Nucleus accumbens (tissue), 56 donors: ENCODE data around the gene MFGE8.
A peak's percentile ranks its signal among the peaks of the same experiment; 100 is the strongest.

Experiments used
- DNase-seq, 56 donors: peaks; one replicate each; lab custom pipeline; 2025; lab: John Stamatoyannopoulos, UW

MFGE8 gene

DNA sequence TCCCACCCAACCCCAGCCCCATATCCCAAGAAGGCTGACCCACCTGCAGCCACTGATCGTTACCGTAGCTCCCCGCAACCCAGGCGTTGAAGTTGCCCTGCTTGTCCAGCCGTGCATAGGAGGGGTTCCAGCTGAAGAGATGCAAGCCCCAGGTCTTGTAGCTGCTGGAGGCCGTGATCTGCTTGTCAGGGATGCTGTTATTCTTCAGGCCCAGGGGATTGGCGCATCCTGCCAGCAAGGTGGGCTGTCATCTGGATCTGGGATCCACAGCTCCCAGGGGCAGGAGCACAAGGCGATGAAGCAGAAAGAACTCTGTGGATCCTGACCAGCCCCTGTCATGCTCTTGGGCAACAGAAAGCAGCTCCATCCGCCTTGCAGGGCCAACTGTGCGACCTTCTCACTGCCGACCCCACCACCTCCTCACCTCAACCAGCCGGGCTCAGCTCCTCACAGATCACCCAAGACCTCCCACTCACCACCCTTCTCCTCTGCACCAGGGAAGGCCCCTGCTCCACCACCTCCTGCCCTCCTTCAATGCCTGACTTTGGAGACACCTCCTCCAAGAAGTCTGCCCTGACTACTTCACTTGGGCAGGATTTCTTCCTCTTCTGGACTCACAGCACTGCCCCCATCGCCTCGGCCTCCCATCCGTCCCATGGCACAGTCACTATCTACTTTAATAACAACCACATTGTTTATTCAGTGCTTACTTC, 11.5 kb downstream of the MFGE8 start:
- no peak for DNase-seq

DNA sequence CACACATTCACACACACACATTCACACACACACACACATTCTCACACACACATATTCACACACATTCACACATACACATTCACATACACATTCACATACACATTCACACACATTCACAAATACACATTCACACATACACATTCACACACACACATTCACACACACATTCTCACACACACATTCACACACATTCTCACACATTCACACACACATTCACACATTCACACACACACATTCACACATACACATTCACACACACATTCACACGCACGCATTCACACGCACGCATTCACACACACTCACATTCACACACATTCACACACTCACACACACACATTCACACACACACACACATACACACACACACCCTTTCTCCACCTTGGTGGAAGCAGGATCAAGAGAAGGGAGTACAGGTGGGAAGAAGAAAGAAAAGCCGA, 12.2 kb downstream of the MFGE8 start:
- DNase-seq = no peak

DNA sequence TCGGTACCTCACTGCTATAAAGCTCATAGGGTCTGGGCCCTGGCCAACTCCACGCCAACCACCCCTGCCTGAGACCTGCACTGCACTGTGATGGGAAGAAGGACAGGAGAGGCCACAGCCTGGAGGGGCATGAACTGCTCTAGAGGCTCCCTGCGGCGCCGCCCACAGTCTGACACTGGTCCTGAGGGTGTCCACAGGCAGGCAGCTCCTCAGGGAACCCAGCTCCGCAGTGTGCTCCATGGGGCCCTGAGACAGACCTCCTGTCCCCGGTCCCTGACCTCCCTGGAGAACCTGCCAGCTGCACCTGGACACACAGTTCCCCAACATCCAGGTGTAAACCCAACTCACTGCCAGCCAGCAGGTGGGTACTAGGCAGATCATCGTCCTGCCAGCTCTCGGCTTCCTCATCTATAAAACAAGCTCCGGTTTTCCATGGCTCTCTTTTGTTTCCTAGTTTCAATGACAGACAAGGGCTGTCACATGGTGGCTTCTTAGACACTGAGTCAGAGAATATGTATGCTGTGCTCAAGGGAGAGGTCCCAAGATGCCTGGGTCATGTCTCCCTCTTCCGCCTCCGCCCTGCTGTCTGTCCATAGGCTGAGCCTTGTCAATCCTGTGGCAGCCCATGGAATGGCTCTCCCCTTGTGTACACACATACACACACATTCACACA, 12.7 kb downstream of the MFGE8 start:
- no peak for DNase-seq

DNA sequence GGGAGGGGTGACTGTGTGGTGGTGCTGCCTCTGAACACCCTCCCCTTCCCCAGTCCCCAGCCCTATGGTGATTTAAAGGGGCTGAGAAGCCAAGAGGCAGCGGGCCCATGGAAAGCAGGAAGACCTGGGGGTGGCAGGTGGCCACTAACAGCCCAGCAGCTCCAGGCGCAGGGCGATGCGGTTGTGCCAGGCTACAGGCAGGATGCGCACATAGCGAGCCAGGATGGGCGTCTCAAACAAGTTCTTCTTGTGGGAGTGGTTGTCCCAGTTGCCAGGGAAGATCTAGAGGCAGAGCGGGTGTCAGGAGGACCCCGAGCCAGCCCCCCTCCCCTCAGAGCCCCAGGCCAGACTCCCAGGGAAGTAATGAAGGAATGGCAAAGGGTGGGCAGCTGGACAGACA, 13.9 kb downstream of the MFGE8 start:
- no peak for DNase-seq

DNA sequence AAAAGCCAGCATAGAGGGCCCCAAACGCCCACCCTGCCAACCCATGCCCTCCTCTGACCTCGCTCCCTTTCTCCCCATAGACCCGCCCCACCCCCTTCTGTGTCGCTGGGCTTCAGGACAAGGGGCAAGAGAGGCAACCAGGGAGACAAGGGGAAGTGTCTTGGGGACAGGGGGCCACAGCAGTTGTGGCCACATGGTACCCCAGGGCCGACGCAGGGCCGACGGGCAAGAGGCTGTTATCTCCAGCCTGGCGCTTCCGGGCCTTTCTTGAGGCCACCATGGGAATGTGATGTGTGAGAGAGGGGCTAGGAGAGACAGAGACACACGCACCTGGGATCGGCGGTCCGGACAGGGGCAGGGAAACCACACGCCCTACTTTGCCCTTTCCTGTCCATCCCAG, 14.4 kb downstream of the MFGE8 start:
- no peak for DNase-seq

DNA sequence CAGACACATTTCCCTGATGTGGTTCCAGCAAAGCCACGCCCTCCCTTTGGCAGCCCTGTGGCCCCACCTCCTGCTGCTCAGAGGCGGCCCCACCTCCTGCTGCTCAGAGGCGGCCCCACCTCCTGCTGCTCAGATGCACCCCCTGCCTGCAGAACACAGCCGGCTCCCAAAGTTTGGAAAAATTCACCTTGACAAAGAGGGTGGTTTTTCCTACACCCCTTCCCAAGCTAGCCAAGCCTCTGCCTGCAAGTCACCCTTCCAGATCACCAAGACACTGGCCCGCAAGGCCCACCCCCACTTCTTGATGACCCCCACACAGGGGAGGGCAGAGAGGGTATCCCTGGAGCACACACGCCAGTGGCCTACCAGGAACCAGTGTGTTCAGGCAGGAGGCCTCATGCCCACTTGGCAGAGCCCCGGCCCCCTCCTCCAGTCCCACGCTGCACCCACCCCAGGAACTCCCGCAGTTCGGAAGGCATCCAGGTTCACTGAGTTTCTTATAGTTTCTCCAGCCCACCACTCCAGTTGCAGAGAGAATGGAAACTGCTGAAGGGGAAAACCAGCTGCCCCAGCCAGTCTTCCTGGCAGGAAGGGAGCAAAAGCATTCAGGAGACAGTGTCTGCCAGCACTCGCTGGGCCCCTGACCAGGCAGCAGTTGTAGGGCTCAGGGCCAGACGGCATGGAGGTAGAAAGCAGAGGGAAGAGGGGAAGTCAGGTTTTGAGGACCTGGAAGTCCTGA, 15.6 kb downstream of the MFGE8 start:
- DNase-seq = peak in 49 of 56 donors; percentile 12 to 90 (median 50)

DNA sequence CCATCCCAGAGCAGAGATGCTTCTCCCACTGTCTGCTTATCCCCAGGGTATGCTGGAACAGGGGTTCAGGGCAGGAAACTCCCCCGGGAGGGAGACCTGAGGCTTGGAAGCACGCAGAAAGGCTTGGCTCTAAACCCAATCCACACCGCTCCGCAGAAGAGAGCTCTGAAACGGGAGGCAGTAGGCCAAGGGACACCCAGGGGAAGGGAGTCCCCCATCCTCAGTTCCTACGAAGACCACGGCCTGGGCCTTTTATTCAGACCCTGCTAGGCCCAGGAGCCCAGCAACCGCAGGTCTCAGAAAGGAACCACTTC, 16.1 kb downstream of the MFGE8 start:
- DNase-seq = no peak

DNA sequence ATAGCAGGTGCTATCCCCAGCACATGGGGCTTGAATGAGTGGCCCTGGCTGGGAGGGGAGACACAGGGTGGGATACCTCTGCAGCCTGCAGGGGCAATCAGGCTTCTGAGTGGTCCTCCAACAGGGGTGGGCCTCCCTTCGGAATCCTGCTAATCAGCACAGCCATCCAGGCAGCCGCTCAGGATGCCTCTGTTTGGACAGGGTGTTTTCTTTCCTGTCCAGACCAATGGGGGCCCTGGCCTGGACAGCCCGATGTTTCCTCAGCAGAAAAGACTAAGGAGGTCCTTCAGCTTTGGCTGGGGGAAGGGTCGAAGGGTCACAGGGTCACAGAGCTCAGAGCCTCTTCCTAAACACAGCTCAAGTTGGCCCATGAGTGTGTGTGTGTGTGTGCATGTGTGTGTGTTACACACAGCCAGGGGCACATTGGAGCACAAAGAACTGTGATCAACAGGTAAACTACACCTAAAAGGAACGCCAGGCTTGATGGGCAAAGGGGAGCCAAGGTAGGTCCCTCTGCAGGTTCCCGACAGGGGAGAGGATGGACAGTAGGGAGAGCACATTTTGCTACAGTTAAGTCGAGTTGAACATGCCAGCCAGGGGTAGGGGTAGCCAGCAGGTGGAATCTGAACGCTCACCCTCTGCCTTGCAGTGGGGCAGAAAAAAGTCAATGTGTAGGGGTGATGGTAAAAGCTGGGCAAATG, 16.7 kb downstream of the MFGE8 start:
- no peak for DNase-seq

DNA sequence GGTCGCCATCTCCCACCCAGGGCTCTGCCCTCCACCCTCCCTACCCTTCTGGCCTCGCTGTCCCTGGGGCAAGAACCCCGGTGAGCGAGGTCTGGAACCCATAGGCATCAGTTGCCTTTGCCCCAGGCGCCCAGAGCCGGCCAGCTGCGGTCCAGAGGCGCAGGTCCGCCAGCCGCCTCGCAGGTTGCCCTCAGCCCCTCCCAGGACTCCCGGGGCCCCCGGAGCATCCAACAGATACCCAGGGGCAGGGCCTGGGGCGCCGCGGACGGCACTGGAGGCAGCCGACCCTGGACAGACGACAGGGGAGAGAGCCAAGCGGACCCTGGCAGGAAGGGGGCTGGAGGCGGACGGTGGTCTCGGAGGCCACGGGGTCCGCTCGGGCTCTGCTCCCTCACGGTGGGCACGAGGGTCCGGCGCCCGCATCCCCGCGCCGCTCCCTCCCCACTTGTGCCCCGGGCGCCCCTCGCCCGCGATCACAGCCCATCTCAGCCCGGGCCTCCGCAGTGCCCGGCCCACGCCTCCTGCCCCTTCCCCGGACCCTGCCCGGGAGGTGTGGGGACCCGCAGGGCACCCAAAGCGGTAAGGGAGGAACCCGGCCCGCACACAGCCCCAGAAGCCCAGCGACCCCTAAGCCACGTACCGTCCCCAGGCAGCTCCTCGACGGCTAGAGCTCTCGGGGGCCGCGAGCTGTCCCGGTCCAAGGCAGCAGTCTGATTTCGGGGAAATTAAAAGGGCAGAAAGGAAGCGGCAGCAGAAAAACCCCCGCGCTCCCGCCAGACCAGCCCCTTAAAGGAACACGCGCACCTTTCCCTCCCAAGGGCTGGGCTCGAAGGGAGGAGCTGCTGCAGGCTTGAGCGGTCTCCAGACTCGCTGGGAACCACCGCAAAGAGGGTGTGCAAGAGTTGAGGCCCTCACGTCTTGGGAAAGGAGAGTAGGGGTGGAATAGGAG, 18.1 kb downstream of the MFGE8 start, which contains the start of gene HAPLN3:
Gene HAPLN3, minus strand, starts transcription at position 726 of the 949 bp plus-strand sequence. CDS start 8,246 bp downstream, outside the sequence.
- DNase-seq = no peak

DNA sequence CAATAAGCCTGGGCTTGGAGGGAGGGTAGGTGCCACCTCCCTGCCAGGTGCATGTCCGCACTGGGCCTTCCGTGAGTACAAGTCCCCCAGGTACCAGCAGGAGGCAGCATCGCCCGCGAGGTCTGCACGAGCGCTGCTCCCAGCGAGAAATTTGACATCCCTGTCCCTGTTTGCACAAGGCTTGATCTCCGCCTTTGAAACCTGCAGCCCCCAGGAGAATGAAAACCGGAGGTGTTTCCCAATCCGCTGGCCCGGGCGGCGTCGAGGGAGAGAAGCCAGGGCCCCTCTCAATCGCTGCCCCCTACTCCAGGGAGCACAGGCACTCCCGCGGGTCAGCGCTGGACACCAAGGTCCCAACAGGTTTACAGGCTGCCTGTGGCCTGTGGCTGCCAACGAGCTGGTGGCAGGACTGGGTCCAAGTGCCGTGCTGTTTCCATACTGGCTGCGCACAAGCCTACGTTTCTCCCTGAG, 18.8 kb downstream of the MFGE8 start:
- peak in 11 of 56 donors; percentile 4 to 45 (median 14) for DNase-seq

DNA sequence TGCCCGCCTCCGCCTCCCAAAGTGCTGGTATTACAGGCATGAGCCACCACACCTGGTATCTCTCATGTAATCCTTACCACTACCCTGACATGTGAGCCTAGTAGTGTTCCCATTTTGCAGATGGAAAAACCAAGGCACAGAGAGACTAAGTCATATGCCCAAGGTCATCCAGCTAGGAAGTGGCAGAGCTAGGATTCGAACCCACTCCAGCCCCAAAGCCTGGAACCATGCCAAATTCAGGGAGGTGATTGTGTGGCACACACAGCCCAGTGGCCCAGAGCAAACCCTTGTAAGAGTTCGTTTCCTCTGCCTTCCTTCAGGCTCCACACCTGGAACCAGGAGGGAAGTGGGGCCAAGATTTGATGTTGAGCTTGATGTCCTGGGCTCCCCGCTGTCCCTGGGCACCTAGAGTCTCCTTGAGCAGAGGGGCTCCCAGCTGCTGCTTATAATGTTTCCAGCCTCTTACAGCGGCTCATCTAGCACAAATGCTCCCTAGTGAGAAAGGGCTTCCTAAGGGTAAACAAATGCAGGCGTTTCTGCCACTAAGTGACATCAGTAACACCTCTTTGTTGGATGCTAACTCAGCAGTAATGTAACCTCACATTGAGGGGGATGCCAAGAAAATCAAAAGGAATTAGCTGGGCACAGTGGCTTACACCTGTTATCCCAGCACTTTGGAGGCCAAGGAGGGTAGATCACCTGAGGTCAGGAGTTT, 21.5 kb downstream of the MFGE8 start:
- DNase-seq = no peak

DNA sequence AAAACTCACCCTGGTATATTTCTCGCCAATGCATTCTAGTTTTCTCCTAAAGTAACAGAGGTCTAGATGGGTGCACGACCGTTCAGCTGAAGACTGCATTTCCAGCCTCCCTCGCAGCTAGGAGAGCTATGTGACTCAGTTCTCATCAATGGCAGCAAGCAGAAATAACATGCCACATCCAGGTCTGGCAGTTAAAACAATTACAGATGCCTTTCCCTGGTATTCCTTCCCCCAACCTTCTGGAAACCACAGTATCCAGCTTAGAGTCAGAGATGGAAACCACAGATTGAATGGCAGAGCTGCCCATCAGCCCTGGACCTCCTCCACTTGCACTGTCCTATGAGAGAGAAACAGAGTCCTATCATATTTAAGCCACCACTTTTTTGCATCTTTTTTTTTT, 22.7 kb downstream of the MFGE8 start:
- DNase-seq = peak in 1 of 56 donors; percentile 11

DNA sequence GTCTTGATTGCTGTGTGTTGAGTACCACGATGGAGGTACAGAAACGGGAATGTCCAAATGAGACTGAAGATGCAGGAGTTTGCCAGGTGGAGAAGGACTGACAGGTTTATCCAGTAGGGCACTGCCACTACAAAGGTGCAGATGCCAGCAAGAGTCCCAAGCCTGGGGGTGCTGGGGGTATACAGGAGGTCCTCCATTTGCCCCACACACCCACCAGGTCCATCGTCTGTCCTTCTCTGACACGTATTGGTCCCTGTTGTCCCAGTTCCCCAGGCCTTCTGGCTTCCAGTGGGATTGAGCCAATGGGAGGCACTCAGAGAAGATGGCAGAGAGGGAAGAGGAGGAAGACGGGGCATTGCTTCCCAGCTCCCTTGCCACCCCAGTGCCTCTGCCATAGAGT, 24.5 kb downstream of the MFGE8 start:
- DNase-seq = no peak

DNA sequence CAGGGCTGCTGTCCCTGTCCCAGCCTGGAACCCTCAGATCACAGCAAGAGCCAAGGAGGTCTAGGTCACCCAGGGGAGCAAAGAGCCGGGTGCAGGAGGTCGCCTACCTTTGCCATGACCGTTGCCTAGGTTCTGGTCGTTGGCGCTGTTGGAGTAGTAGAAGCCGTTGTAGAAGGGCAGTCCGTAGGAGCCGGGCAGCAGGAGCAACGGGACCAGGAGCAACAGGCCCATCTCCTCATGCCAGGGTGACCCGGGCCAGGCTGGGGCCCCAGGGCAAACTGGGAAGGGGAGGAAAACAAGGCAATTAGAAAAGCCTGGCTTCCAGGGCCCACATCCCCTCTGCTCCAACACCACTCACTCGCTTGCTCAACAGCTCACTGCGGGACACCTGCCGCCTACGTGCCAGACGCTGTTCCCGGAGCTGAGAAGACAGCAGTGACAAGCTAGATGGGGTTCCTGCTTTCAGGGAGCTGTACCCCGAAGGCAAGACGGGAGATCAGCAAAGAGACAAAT, 26.1 kb downstream of the MFGE8 start:
- DNase-seq = peak in 2 of 56 donors; percentile 14 to 16

DNA sequence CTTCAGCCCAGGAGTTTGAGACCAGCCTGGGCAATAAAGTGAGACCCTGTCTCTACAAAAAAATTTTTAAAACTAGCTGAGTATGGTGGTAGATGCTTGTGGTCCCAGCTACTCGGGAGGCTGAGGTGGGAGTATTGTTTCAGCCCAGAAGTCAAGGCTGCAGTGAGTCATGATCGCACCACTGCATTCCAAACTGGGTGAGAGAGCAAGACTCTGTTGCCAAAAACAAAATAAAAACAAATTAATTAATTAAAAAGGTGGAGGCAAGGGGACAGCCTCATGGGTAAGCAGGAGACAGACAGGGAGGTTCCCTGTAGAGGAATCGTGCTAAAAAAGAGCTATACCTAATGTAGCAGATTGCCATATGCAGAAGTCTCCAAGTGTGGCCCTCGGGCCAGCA, 30.4 kb downstream of the MFGE8 start:
- no peak for DNase-seq

DNA sequence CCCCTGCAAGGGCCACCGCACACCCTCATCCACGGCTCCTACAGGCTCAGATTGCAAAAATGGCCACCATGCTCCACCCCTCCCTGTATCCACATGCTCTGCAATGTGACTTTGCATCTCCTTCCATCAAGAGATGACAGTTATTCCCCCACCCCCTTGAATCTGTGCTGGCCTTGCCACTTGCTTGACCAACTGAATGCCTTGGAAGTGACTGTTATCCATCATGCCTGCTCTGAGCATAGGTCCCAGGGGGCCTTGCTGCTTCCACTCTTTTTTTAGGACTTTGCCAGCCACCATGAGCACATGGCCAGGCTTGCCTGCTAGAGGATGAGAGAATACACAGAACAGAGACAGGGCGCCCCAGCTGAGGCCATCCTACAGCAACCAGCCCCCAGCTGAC, 31.4 kb downstream of the MFGE8 start:
- DNase-seq = no peak

DNA sequence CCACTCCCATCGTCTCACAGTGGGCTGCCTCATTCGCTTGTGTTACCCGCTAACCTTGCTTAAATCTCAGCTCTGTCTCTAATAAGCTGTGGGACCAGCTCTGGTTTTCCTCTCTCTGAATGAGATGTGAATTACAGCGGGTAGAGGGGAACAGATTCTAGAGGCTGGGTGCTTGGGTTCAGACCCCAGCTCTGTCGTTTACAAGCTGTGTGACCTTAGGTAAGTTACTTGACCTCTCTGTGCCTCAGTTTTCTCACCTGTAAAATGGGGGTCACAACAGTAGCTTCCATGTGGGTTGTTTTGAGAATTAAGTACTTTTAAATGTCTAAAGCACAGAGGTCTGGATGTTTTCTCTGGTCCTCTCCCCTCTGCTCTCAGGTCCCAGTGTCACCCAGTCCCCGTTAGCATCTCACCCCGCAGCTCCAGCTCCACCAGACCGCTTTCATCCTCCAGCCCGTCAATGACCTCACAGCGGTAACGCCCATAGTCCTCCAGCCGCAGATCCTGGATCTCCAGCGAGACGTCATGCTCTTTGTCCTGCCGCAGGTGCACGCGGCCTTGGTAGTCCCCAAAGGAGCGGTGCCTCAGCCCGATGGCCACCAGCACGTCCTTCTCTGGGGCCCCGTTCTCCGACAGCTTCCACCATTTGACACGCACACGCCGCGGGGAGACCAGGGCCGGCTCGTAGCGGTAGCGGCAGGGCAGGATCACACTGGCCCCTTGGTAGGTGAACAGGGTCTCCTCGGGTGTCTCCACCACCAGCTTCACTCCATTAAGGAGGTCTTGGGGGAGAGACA, 32.0 kb downstream of the MFGE8 start:
- no peak for DNase-seq

DNA sequence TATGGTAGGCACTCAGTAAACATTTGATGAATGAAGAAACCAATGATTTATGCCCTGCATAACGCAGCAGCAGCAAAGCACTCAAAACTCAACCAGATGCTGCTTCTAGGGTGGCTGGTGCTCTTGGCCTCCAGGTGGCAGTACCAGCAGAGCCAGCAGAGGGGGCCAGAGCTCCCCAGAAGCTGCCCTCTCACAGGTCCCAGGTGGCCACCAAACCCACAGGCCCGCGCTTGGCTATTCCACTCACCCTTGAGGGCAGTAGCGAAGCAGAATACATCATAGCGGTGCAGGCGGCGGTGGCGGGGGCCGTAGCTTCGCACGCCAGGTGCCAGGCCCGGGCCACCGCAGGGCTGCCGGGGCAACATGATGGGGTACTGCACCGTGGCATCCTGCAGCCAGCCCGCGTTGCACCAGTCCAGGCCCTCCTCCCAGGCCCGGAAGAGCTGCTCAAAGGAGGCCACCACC, 34.4 kb downstream of the MFGE8 start:
- DNase-seq = peak in 4 of 56 donors; percentile 2 to 23 (median 14)
